DOHH2 (cell line): ENCODE measurements around the gene SSC5D.

Experiments used
- H3F3A ChIP-seq: fragments of 200-600 bp; sonication (generic), shearing (Covaris generic); 2 replicates; pipeline ENCODE4 v1.6.0; 2016; ENCODE audit warnings: antibody characterized with exemption, mild to moderate bottlenecking; ENCODE audit not compliant: control insufficient read depth, insufficient read depth
- H3K27ac ChIP-seq: fragments of 200-600 bp; sonication (generic); 2 replicates; pipeline ENCODE4 v1.5.1; 2014; ENCODE audit warnings: low read depth, mild to moderate bottlenecking, low read length, moderate library complexity
- H3K27me3 ChIP-seq: fragments of 200-600 bp; sonication (generic); 2 replicates; pipeline ENCODE4 v1.6.1; 2014; ENCODE audit warnings: mild to moderate bottlenecking, low read length, mixed read lengths; ENCODE audit not compliant: control insufficient read depth
- H3K36me3 ChIP-seq: fragments of 200-600 bp; sonication (generic); 2 replicates; pipeline ENCODE4 v1.6.1; 2014; ENCODE audit warnings: mild to moderate bottlenecking, low read length, moderate library complexity, mixed read lengths; ENCODE audit not compliant: control insufficient read depth
- H3K4me1 ChIP-seq: fragments of 200-600 bp; sonication (generic); 2 replicates; pipeline ENCODE4 v1.6.1; 2014; ENCODE audit warnings: mild to moderate bottlenecking, low read length, mixed read lengths; ENCODE audit not compliant: control insufficient read depth
- H3K4me2 ChIP-seq: fragments of 200-600 bp; sonication (generic); 2 replicates; pipeline ENCODE4 v1.6.0; 2014; ENCODE audit warnings: mild to moderate bottlenecking, low read length, moderate library complexity
- H3K4me3 ChIP-seq: fragments of 200-600 bp; sonication (generic); 2 replicates; pipeline ENCODE4 v1.5.1; 2014; ENCODE audit warnings: mild to moderate bottlenecking, low read length, mixed read lengths
- H3K79me2 ChIP-seq: fragments of 200-600 bp; sonication (generic); 2 replicates; pipeline ENCODE4 v1.6.1; 2014; ENCODE audit warnings: mild to moderate bottlenecking, low read length, mixed read lengths; ENCODE audit not compliant: control insufficient read depth
- H3K9me2 ChIP-seq: fragments of 200-600 bp; sonication (generic); replicated peaks from 2 replicates; pipeline ENCODE4 v1.6.1; 2014; ENCODE audit warnings: mild to moderate bottlenecking, low read length, mixed read lengths; ENCODE audit not compliant: control insufficient read depth
- H3K9me3 ChIP-seq: fragments of 200-600 bp; sonication (generic); 2 replicates; pipeline ENCODE4 v1.6.1; 2014; ENCODE audit warnings: antibody characterized with exemption, low read length, mixed read lengths; ENCODE audit not compliant: control insufficient read depth, insufficient read depth
- H4K20me1 ChIP-seq: fragments of 200-600 bp; sonication (generic); 2 replicates; pipeline ENCODE4 v1.6.0; 2014; ENCODE audit warnings: low read depth, mild to moderate bottlenecking, antibody characterized with exemption, low read length, moderate library complexity; ENCODE audit not compliant: control insufficient read depth, insufficient read depth
- EZH2phosphoT487 ChIP-seq: fragments of 200-600 bp; sonication (generic); IDR thresholded peaks from 2 replicates; pipeline ENCODE4 v1.6.1; 2017; ENCODE audit warnings: borderline replicate concordance, mild to moderate bottlenecking, antibody characterized with exemption, low read length, moderate library complexity, mixed read lengths
- TF ChIP-seq, protein P1 (sequence below): fragments of 200-600 bp; sonication (generic); IDR thresholded peaks from one replicate; pipeline ENCODE4 v1.5.1; 2014; ENCODE audit warnings: antibody characterized with exemption, mild to moderate bottlenecking, low read depth, low read length; ENCODE audit not compliant: poor library complexity, severe bottlenecking

The SSC5D gene

DNA sequence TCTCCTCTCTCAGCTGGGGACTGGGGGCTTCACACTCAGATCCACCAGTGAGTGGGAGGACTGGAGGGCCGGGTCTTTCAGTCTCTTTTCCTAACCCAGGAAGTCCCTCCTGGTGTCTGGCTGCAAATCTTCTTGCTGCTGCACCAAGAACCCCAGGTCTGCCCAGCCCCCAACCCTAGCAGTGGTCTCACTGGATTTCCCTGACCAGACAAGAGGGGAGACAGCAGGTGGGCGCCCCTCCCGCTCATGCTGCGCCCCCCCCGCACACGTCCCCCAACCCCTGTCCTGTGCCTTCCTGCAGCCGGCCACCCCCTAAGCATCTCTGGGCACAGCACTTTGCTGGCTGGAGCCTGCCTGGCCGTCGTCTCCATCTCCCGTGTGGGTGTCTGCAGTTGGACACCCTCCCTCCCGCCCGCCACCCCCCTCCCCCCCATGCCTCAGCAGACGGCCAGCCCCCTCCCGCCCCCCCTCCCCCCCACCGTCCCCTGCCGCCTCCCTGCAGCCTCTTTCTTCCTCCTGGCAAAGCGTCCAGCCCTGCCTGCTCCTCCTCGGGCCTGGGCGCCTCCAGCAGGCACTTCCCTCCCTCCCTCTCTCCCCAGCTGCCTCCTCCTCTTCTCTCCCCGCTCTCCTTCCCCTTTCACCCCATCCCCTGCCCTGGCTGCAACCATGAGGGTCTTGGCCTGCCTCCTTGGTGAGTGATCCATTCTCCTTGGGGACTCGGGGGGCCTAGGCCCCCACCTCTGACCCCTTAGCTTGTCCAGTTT, at the start of gene SSC5D:
Gene SSC5D, plus strand, starts transcription at position 513 of the 764 bp plus-strand sequence. Its CDS starts 154 bp downstream, at position 667.
- H3K36me3 ChIP-seq: peaks cover 5% of the 10 kb centered on the region
- no peak for TF ChIP-seq EZH2phosphoT487
- TF ChIP-seq, protein P1, sequence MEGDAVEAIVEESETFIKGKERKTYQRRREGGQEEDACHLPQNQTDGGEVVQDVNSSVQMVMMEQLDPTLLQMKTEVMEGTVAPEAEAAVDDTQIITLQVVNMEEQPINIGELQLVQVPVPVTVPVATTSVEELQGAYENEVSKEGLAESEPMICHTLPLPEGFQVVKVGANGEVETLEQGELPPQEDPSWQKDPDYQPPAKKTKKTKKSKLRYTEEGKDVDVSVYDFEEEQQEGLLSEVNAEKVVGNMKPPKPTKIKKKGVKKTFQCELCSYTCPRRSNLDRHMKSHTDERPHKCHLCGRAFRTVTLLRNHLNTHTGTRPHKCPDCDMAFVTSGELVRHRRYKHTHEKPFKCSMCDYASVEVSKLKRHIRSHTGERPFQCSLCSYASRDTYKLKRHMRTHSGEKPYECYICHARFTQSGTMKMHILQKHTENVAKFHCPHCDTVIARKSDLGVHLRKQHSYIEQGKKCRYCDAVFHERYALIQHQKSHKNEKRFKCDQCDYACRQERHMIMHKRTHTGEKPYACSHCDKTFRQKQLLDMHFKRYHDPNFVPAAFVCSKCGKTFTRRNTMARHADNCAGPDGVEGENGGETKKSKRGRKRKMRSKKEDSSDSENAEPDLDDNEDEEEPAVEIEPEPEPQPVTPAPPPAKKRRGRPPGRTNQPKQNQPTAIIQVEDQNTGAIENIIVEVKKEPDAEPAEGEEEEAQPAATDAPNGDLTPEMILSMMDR: no peak
- H3K27me3 ChIP-seq: no peaks in the 10 kb centered on the region
- no peaks in the 10 kb centered on the region for H4K20me1 ChIP-seq
- H3K4me2 ChIP-seq: no peak within 1 kb of the TSS
- H3K9me2 ChIP-seq: no peaks in the 10 kb centered on the region
- no peak within 1 kb of the TSS for H3K27ac ChIP-seq
- H3K9me3 ChIP-seq: no peaks in the 10 kb centered on the region
- no peak within 1 kb of the TSS for H3K4me3 ChIP-seq
- H3F3A ChIP-seq: no peaks in the 10 kb centered on the region; the same call in 1 of the 2 replicates
- peaks cover 18% of the 10 kb centered on the region for H3K4me1 ChIP-seq
- peaks cover 5% of the 10 kb centered on the region for H3K79me2 ChIP-seq

DNA sequence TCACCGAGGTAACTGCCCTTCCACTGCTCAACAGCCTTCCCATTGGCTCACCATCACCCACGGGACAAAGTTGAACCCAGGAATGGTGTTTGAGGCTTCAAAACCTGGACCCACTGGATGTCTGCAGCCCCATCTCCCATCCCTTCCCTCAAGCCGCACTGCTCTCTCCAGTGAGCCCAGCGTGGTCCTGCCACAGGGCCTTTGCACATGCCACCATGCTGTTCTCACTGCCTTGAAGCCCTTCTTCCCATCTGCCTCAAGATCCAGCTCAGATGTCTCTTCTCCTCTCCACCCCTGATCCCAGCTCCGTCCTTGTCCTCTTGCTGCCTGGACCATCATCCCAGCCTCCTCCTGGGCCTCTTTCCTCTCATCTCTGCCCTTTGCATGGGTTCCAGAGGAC, 49.2 kb upstream of the SSC5D start:
- peaks cover 25% of the 10 kb centered on the region for H3K27me3 ChIP-seq
- H3K9me3 ChIP-seq: no peaks in the 10 kb centered on the region
- no peaks in the 10 kb centered on the region for H3K79me2 ChIP-seq
- no peaks in the 10 kb centered on the region for H3K9me2 ChIP-seq
- H3K27ac ChIP-seq: no peak overlapping the region
- peaks cover 15% of the 10 kb centered on the region for H3K4me1 ChIP-seq
- no peaks in the 10 kb centered on the region for H3K36me3 ChIP-seq
- TF ChIP-seq EZH2phosphoT487: no peak
- TF ChIP-seq, protein P1: no peak
- H4K20me1 ChIP-seq: no peaks in the 10 kb centered on the region; the same call in 1 of the 2 replicates
- peaks cover 5% of the 10 kb centered on the region; the same call in 1 of the 2 replicates for H3F3A ChIP-seq
- H3K4me2 ChIP-seq: no peak overlapping the region
- no peak overlapping the region for H3K4me3 ChIP-seq

DNA sequence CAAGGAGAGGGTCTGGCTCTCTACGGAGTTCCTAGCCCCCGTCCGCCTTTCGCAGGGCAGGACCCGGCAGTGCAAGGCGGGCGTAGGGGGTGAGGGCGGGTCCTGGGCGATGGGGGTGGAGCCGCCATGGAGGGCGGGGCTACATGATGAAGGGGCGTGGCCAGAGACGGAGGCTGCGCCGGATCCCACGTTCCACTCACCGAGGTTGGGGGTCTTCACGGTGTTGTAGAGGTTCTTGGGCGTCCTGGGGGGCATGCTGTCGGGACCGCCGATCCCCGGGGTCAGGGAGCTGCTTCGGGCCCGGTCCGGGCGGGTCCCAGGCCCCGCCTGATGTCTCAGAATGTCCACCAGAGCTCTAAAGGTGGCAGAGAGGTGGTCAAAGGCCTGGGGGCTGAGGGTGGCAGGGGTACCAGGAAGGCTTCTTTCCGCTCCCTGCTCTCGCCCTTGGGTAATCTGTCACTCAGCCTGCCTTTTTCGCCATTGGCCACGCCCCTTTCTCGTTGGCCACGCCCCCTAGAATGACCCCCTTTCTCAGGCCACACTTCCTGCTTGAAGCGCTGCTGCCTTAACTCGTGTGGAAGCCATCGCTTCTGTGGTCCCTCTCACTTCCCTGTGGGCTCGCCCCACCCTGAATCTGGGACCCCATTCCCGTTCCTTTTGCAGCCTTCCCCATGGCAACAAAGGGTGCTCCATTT, 47.7 kb upstream of the SSC5D start:
- TF ChIP-seq, protein P1: no peak
- TF ChIP-seq EZH2phosphoT487: no peak
- Histone ChIP-seq H3K9me2 (no peaks in the 10 kb centered on the region), H3K36me3 (no peaks in the 10 kb centered on the region), H3K4me2 (peak overlapping the region; percentile 42), H3K9me3 (no peaks in the 10 kb centered on the region), H4K20me1 (no peaks in the 10 kb centered on the region; the same call in 1 of the 2 replicates), H3K4me1 (peaks cover 15% of the 10 kb centered on the region), H3K4me3 (no peak overlapping the region), H3K27ac (no peak overlapping the region), H3K79me2 (no peaks in the 10 kb centered on the region), H3F3A (peaks cover 5% of the 10 kb centered on the region; the same call in 1 of the 2 replicates), H3K27me3 (peaks cover 32% of the 10 kb centered on the region)
